Stomach (tissue), 4 donors: ENCODE results near the gene DLGAP1.

ENCODE experiments used
- CTCF ChIP-seq, 7 experiments: fragments of 450-650 bp in 4 of 7; fragments of 200-600 bp in 3 of 7; sonication (generic) in 3 of 7; IDR thresholded peaks; one replicate each; pipeline ENCODE4 v1.5.1; 2016 to 2019; ENCODE audit warnings: antibody characterized with exemption in 7 of 7, control low read depth in 2 of 7, mild to moderate bottlenecking in 1 of 7
- POLR2AphosphoS5 ChIP-seq, 3 donors: sonication (generic); formaldehyde crosslinking; IDR thresholded peaks; one replicate each; pipeline ENCODE4 v1.6.1; 2016; ENCODE audit warnings: antibody characterized with exemption in 3 of 3

- no peak for TF ChIP-seq CTCF (IDR thresholded peaks at IDR 0.05)
- TF ChIP-seq POLR2AphosphoS5 (IDR thresholded peaks at IDR 0.05) = no peak
Observed at GRCh38 chr18:3713708-3714107, 741.4 kb downstream of the DLGAP1 start.
